HFFc6 (cell line): ENCODE results near the gene ZNF691. TPM values are rescaled to one million over a fixed set of nuclear protein-coding genes. Genes with fewer than 3 reads are reported as not detected.
A peak's percentile ranks its signal among the peaks of the same experiment; 100 is the strongest.
"Not testable (repeated sequence)": the region's sequence is repeated elsewhere in the genome, so short reads cannot be mapped to it uniquely, and the experiment has no call there.

ENCODE experiments used
- DNase-seq: peaks from one replicate; pipeline ENCODE4 v3.0.0-alpha.2; 2018
- H3K27ac Mint-ChIP-seq: 2 replicates; pipeline ENCODE4 v1.8.0; 2020; ENCODE audit warnings: mild to moderate bottlenecking, mixed read lengths
- H3K27me3 Mint-ChIP-seq: 2 replicates; pipeline ENCODE4 v1.8.0; 2021; ENCODE audit warnings: mild to moderate bottlenecking, moderate library complexity, mixed read lengths; ENCODE audit not compliant: insufficient read depth
- H3K36me3 Mint-ChIP-seq: 2 replicates; pipeline ENCODE4 v1.8.0; 2021; ENCODE audit warnings: low read depth, mixed read lengths
- H3K4me1 Mint-ChIP-seq: 2 replicates; pipeline ENCODE4 v1.8.0; 2020; ENCODE audit warnings: low read depth, mixed read lengths
- H3K4me3 Mint-ChIP-seq: 2 replicates; pipeline ENCODE4 v1.8.0; 2020; ENCODE audit warnings: mild to moderate bottlenecking, moderate library complexity, mixed read lengths
- H3K9me3 Mint-ChIP-seq: 2 replicates; pipeline ENCODE4 v1.8.0; 2020; ENCODE audit warnings: mild to moderate bottlenecking, mixed read lengths
- CTCF ChIP-seq: fragments of 200-600 bp; sonication (generic); IDR thresholded peaks from 2 replicates; pipeline ENCODE4 v1.5.0; 2021; ENCODE audit warnings: antibody characterized with exemption, mild to moderate bottlenecking
- total RNA-seq, 6 experiments: library from RNA; stranded (reverse); fragmentation: NEBNext Ultra II Directional; extraction: Animal tissue kit (Norgen Biotek cat#: 25700); gene quantifications; 2 replicates in 1 of 6; 3 replicates in 5 of 6; pipeline ENCODE4 v1.2.3, GENCODE V29; 2021

Gene ZNF691
- total RNA-seq, 6 experiments from 2014 or later = 4.3 to 5.8 (median 5.4) TPM

- Mint-ChIP-seq H3K27me3 (peaks cover 1% of the 10 kb centered on the region; the same call in 1 of the 2 replicates), H3K9me3 (no peaks in the 10 kb centered on the region), H3K27ac (peak overlapping the region; percentile 21; the same call in 1 of the 2 replicates), H3K4me3 (peak overlapping the region; percentile 37; the same call in 1 of the 2 replicates), H3K4me1 (peaks cover 31% of the 10 kb centered on the region), H3K36me3 (peaks cover 7% of the 10 kb centered on the region; the same call in 1 of the 2 replicates)
- no peak for TF ChIP-seq CTCF
- no peak for DNase-seq
Observed at GRCh38 chr1:42806593-42806992, 39.8 kb upstream of the ZNF691 start.

GRCh38 chr1:42807056-42807668 lies 39.3 kb upstream of the ZNF691 start:
- DNase-seq = no peak
- Mint-ChIP-seq H3K4me1 (peaks cover 26% of the 10 kb centered on the region), H3K27ac (peak overlapping the region; percentile 12; the same call in 1 of the 2 replicates), H3K36me3 (peaks cover 7% of the 10 kb centered on the region; the same call in 1 of the 2 replicates), H3K27me3 (peaks cover 1% of the 10 kb centered on the region; the same call in 1 of the 2 replicates), H3K4me3 (no peak overlapping the region; the same call in 1 of the 2 replicates), H3K9me3 (no peaks in the 10 kb centered on the region)
- TF ChIP-seq CTCF = no peak

- Mint-ChIP-seq H3K36me3 (peaks cover 14% of the 10 kb centered on the region), H3K4me1 (peaks cover 38% of the 10 kb centered on the region)
- not testable (repeated sequence) for H3K27me3 Mint-ChIP-seq, H3K4me3 Mint-ChIP-seq, H3K27ac Mint-ChIP-seq, H3K9me3 Mint-ChIP-seq, DNase-seq
Observed at GRCh38 chr1:42814815-42815214, 31.6 kb upstream of the ZNF691 start.

GRCh38 chr1:42815941-42816584 lies 30.4 kb upstream of the ZNF691 start:
- no peak for DNase-seq
- no peaks in the 10 kb centered on the region for H3K27me3 Mint-ChIP-seq
- H3K9me3 Mint-ChIP-seq = peaks cover 4% of the 10 kb centered on the region; the same call in 1 of the 2 replicates
- peaks cover 50% of the 10 kb centered on the region for H3K4me1 Mint-ChIP-seq
- H3K36me3 Mint-ChIP-seq = peaks cover 14% of the 10 kb centered on the region
- peak overlapping the region; percentile 88 for H3K4me3 Mint-ChIP-seq
- peak overlapping the region; percentile 81 for H3K27ac Mint-ChIP-seq
- no peak for TF ChIP-seq CTCF

GRCh38 chr1:42816585-42817439 lies 29.6 kb upstream of the ZNF691 start, which contains the start of the genes ERMAP and SVBP:
Gene ERMAP (plus strand): TSS chr1:42817122. CDS start chr1:42830449, 13,327 bp downstream.
Gene SVBP (minus strand): TSS chr1:42817397. CDS start chr1:42816544, 853 bp downstream.
- peaks cover 50% of the 10 kb centered on the region for H3K4me1 Mint-ChIP-seq
- TF ChIP-seq CTCF = peak; percentile 11; the same call in 1 of the 2 replicates

More at GRCh38 chr1:42816585-42817439, 29.6 kb upstream of the ZNF691 start, which contains the start of the genes ERMAP and SVBP:
- peaks cover 14% of the 10 kb centered on the region for H3K36me3 Mint-ChIP-seq
- peak; percentile 80 for DNase-seq
- peak within 1 kb of the TSS; percentile 81 for H3K27ac Mint-ChIP-seq
- no peaks in the 10 kb centered on the region for H3K27me3 Mint-ChIP-seq
- peaks cover 4% of the 10 kb centered on the region; the same call in 1 of the 2 replicates for H3K9me3 Mint-ChIP-seq
- H3K4me3 Mint-ChIP-seq = peak within 1 kb of the TSS; percentile 88
